Fibroblast of villous mesenchyme (primary cell): ENCODE measurements around the gene NACA. TPM values are rescaled to one million over a fixed set of nuclear protein-coding genes. Genes with fewer than 3 reads are reported as not detected.
"Not testable (repeated sequence)": the region's sequence is repeated elsewhere in the genome, so short reads cannot be mapped to it uniquely, and the experiment has no call there.

Experiments
- DNase-seq: peaks from one replicate; pipeline ENCODE4 v3.0.0-alpha.2; 2010; ENCODE audit warnings: low read depth
- H3K4me3 ChIP-seq: 2 replicates; pipeline ENCODE4 v1.5.1; 2011; ENCODE audit warnings: low read depth, mild to moderate bottlenecking, low read length
- total RNA-seq: library from RNA; depleted of rRNA; stranded (reverse); fragments of >200 nt; gene quantifications from 2 replicates; pipeline ENCODE4 v1.2.3, GENCODE V29; 2012
- TF ChIP-seq, protein P1 (sequence below): IDR thresholded peaks from 2 replicates; pipeline ENCODE4 v1.5.1; 2012; ENCODE audit warnings: low read depth, mild to moderate bottlenecking, low read length; ENCODE audit not compliant: insufficient read depth

Gene NACA
- total RNA-seq, 1 donor: 656 TPM

DNA sequence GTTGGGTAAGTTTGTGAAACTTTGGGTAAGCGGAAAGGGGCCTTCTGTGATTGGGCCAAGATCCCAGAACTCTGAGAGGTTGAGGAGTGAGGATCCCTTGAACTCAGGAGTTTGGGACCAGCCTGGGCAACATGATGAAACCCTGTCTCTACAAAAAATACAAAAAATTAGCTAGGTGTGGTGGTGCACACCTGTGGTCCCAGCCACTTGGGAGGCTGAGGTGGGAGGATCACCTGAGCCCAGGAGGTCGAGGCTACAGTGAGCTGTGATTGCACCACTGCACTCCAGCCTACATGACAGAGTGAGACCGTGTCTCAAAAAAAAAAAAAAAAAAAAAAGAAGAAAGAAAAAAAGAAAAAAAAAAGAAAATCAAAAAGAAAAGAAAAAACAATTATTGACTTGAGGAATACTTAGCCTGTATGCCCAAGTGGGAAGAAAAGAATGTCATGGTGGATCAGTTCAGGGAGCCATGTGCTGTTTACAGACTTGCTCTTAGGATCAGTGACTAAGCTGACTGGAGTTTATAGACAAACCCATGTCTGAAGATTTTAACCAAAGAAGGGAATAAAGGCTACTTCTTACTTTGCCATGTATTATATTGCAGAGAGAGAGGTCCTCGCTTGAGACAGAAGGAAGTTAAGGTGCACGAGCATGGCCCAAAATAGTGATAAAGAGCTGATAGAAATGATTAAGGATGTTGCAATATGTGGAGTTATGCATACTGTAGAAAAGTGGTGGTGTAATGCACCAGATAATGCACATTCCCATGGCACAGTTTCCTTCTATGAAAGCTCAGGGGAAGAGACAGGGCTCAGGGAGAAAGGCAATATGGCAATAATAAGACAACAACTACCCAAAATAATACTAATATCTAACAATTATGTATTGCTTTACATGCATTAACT, 38.9 kb upstream of the NACA start:
- peak overlapping the region; percentile 39 for H3K4me3 ChIP-seq
- peak; percentile 91 for DNase-seq
- TF ChIP-seq, protein P1, sequence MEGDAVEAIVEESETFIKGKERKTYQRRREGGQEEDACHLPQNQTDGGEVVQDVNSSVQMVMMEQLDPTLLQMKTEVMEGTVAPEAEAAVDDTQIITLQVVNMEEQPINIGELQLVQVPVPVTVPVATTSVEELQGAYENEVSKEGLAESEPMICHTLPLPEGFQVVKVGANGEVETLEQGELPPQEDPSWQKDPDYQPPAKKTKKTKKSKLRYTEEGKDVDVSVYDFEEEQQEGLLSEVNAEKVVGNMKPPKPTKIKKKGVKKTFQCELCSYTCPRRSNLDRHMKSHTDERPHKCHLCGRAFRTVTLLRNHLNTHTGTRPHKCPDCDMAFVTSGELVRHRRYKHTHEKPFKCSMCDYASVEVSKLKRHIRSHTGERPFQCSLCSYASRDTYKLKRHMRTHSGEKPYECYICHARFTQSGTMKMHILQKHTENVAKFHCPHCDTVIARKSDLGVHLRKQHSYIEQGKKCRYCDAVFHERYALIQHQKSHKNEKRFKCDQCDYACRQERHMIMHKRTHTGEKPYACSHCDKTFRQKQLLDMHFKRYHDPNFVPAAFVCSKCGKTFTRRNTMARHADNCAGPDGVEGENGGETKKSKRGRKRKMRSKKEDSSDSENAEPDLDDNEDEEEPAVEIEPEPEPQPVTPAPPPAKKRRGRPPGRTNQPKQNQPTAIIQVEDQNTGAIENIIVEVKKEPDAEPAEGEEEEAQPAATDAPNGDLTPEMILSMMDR: no peak

DNA sequence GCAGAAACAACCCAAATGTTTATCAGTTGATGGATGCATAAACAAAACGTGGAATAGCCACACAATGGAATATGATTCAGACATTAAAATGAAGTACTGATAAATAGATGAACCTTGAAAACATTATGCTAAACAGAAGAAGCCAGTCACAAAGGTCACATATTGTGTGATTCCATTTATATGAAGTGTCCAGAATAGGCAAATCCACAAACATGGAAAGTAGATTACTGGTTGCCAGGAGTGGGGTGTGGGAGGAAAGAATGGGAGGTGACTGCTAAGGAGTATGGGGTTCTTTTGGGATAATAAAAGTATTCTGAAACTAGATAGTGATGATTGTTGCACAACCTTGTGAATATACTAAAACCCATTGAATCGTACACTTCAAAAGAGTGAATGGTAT, 36.7 kb upstream of the NACA start:
- H3K4me3 ChIP-seq: no peak overlapping the region
- TF ChIP-seq, protein P1: no peak
- peak; percentile 38 for DNase-seq

DNA sequence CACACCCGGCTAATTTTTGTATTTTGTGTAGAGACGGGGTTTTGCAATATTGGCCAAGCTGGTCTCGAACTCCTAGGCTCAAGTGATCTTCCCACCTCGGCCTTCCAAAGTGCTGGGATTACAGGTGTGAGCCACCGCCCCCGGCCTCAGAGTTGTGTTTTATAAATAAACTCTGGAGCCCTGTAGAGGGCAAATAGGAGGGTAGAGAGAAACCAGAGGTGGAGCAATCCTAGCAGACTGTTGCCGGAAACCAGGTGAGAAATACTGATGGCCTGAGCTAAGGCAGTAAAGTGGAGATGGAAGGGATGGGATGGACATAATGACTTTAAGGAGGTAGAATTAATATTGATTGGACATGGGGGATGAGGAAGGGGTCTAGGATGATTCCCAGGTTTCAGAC, 35.4 kb upstream of the NACA start:
- no peak for DNase-seq
- no peak overlapping the region for H3K4me3 ChIP-seq
- TF ChIP-seq, protein P1: no peak

DNA sequence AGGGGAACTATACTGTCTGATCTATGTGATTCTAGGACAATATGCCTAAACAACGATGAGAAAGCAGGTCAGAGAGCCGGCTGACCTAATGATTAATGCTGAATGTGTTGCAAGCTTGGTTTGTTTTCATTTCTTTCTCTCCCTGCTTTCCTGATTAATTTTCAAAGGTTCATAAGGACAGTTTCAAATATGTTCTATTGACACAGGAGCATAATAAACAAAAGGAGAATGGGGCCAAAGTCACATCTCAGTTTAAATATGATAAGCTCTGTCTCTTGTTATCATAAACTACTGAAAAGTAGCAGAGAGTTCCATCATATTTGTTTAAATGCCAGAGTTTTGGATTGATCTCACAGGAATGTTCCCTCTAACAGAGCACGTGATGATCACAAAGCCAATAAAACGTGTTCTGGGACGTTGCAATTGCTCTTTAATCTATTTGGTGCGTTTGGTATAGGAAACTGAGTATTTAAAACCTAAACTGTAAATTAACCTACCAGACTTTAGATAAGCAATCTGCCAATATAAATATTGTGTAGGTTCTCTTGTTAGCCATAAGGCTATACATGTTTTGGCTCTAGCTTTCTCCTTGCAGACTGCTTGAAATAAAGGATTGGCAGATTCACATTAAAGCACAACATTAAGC, 34.3 kb upstream of the NACA start:
- TF ChIP-seq, protein P1: no peak
- peak; percentile 67 for DNase-seq
- H3K4me3 ChIP-seq: no peak overlapping the region

DNA sequence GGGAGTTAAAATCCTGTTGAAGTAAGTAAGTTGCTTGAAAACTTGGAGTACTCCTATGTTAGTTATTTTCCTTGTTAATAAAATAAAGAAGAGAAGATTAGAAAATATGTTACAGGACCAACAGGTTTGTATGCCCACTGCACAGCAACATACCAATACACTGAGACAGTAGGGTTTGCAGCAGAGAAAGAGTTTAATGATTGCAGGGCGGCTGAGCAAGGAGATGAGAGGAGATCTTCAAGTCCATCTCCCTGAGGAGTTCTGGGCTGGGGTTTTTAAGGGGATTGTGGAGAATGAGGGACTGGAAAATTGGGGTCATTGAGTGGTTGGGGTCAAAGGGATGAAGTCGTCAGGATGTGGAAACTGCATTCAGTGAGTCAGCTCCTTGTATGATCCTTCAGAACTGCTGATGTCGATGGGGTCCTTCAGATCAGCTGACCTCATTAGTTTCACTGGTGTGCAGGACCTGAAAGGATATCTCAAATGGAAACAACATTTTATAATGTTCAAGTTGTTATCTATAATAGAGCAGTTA, 33.7 kb upstream of the NACA start:
- no peak overlapping the region for H3K4me3 ChIP-seq
- peak; percentile 42 for DNase-seq
- TF ChIP-seq, protein P1: no peak

DNA sequence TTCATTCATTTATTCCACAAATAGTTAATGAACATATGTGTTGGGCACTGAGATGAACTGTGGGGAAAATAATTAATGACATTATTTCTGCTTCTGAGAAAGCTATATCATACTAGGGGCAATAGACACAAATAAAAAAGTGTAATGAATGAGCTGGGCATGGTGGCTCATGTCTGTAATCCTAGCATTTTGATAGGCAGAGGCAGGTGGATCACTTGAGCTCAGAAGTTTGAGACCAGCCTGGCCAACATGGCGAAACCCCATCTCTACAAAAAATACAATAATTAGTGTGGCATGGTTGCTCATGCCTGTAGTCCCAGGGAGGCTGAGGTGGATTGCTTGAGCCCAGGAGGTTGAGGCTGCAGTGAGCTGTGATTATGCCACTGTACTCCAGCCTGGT, 32.9 kb upstream of the NACA start:
- DNase-seq, H3K4me3 ChIP-seq: not testable (repeated sequence)

DNA sequence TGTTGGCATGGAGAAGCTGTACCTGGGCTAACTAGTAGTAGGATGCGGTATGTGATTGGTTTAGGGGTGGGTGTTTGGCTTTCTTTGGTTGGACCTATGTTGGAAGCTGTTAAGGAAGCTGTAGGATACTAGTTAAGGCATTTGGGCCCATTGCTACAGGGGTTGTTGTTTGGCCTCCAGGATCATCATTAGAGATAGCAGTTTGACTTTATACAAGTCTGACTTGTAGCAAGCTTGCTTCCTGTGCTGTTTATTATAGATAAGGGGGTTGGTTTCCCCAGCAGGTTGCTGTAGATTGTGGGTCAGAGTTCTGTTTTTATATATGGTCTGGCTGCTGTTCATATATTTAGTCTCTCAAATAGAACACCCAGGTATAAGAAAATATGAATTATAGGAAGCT, 28.5 kb upstream of the NACA start:
- TF ChIP-seq, protein P1: no peak
- DNase-seq: no peak
- H3K4me3 ChIP-seq: no peak overlapping the region
